Activated CD8-positive, alpha-beta memory T cell treated with anti-CD3 and anti-CD28 coated beads, Interleukin-2, amount 50 U/mL, for 24 hours (primary cell): Measurements from ENCODE around the gene TPK1.

Experiments used
- DNase-seq: peaks from one replicate; pipeline ENCODE4 v3.0.0-alpha.2; 2020; ENCODE audit errors: extremely low read depth

TPK1 gene

DNA sequence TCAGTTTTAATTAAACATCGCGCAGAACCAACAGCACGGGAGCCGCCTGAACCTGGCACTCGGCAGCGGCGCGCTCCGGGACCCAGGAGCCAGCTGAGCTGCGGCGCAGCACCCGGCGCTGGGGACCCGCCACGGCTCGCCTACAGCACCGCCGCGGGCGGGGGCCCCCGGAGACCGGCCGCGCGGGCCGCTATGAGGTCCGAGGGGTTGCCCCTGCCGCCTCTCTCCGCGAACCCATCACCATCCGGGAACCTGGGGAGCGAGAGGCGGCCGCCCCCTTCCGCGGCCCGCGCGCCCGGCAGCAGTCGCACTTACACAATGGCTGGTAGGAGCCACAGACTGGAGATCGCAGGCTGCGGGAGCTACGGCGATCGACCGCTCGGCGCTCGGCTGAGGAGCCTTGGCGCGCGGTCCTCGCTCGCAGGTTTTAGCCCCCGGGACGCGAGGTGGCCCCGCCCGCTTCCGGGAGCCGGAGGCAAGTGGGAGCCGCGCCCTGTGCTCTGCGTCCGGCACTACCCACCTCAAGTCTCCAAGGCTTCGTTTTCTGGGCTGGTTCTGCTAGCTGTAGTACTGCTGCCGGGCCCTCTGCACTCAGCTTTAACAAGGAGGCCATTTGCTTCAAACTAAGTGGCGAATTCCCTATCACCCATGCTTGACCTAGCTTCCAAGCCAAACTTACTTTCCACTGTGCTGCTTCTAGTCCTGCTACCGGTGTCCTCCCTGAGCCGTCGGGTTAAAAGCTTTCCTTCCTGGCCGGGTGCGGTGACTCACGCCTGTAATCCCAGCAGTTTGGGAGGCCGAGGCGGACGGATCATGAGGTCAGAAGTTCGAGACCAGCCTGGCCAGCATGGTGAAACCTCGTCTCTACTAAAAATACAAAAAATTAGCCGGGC is at the start of gene TPK1:
TPK1 (minus strand) TSS at position 402 of the 893 bp plus-strand sequence. CDS start 451 bp downstream, outside the sequence.
- peak; percentile 69 for DNase-seq

GRCh38 chr7:144885478-144885877 is 49.6 kb upstream of the TPK1 start:
- no peak for DNase-seq

- no peak for DNase-seq
Observed at GRCh38 chr7:144884896-144885295, 49.0 kb upstream of the TPK1 start.

DNA sequence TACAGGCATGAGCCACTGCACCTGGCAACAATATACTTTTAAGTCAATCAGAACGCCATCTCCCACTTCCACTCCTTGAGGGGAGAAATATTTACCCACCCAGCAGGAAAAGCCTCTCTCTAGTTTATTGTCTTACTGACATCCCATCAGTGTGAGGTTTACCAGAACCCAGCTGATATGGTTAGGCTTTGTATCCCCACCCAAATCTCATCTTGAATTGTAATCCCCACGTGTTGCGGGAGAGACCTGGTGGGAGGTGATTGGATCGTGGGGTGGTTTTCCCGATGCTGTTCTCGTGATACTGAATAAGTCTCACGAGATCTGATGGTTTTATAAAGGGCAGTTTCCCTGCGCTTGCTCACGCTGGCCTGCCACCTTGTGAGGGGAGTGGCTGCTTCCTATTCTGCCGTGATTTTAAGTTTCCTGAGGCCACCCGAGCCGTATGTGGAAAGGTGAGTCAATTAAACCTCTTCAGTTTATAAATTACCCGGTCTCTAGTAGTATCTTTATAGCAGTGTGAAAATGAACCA is 37.5 kb upstream of the TPK1 start:
- no peak for DNase-seq

GRCh38 chr7:144869082-144869481 is 33.2 kb upstream of the TPK1 start:
- no peak for DNase-seq

GRCh38 chr7:144866189-144866588 is 30.3 kb upstream of the TPK1 start:
- no peak for DNase-seq

- no peak for DNase-seq
Observed at GRCh38 chr7:144863320-144863647, 27.4 kb upstream of the TPK1 start.

DNA sequence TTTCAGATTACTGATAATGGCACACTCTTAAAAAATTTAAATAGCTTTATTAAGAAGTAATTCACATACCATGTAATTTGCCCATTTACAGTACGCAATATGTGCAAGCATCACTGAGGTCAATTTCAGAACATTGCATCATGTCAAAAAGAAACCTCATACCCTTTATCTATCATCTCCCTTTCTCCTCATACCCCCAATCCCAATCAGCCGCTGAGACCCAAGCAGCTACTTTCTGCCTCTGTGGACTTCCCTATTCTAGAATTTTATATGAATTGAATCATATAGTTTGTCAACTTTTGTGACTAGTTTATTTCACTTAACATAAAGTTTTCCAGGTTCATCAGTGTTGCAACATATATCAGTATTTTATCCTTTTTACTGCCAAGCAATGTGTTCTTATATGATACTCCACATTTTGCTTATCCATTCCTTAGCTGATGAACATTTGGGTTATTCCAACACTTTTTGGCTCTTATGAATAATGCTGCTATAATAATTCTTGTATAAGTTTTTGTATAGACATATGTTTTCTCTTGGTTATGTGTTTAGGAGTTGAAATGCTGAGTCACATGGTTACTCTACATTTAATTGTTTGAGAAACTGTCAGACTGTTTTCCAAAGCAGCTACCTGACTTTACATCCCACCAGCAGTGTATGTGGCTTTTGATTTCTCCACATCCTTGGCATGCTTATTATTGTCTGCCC is 26.9 kb upstream of the TPK1 start:
- no peak for DNase-seq

DNA sequence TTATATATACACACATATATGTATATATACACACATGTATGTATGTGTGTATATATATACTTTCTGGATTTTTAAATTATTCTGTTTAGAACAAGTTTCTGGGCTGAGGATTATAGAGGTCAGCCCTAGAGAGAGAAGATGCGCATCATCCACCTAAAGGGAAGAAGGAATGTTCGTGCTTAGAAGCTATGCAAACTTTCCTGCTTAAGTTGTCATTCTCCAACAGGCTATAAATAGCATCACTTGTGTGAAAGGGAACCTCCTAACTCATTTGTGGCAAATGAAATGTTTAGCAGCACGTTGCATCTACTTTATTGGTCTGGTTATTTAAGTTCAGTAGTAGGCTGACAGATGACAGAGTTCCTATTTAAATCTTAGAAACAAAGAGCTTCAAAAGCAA is 23.9 kb upstream of the TPK1 start:
- DNase-seq: no peak

DNA sequence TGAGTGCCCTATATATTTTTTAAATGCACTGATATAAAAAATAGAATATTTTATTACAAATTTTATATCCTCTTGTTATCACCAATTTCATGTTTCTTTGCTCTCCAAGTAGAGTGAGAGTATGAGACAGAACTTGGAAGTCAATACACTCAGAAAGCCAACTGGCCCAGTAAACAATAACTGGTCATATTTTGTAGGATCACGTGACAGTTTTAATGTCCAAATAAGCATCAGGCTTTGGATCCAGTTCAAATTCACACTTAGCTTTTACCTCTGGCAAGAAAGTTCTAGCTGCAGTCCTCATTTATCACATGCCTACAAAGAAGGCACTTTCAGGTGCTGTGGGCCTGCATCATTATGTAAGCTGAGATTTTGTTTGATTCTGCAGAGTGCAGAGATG is 21.6 kb upstream of the TPK1 start:
- DNase-seq: no peak

DNA sequence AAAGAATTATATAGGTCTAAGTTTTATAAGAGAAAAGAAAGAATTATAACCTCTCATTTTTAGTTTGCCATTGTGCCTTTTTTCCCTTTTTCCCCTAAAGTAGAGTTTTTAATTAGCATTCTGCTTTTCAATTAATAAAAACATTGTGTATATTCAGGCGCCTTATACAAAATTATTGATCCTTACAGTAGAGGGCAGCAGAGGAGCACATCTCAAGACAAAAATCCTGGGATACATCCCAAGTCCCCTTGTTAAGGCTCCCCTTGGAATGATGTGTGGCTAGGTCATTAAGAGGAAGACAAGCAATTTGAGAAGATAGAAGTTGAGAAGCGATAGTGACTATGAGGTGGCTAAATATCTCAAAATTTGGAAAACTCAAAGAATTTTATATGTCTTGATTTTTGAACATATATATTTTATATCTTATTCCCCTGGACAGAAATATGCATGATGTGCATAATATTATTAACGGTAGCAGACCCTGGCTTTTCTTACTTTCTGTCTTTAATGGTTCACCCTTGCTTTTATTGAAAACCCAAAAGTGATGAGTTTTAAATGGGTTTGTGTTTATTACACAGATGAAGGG is 19.1 kb upstream of the TPK1 start:
- DNase-seq: no peak

DNA sequence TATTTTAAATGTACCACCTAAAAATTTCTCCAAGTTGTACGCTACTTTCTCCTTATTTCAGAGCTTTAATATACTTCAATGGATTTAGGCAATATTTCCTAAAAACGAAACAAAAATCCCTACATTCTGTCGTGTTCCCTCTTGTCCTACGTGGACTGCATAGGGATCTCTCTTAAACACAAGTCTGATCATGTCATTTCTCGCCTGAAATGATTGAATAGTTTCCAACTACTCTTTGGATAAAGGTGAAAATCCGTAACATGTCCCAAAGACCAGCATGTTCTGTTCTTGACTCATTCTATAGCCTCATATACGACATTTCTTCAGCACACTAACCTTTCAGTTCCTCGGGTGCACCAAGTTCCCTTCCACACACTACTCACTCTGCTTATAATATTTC is 17.7 kb upstream of the TPK1 start:
- DNase-seq: no peak

GRCh38 chr7:144848078-144848477 is 12.2 kb upstream of the TPK1 start:
- no peak for DNase-seq

GRCh38 chr7:144842377-144842851 is 6.6 kb upstream of the TPK1 start:
- DNase-seq: no peak

GRCh38 chr7:144836545-144836842 is 641 bp upstream of the TPK1 start:
- no peak for DNase-seq

DNA sequence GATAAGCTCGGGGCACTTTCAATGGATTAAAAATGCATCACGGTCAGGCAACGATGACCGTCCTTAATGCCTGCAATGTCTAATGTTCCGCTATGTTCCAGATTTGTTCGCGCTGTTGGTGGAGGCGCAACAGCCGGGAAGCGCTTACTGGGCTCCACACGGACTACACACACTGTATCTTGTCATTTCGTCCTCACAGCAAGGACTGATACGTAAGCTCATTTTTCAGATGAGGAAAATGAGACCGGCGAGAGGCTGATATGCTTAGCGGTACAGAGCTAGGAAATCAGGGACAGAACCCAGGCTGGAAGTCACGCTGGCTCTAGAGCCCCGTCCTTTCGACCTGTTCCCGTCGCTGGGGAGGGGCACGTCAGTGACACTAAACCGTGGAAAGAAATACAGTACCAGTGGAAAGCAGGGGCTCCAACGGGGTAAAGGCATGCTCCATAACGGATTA is 670 bp downstream of the TPK1 start:
- DNase-seq: no peak

DNA sequence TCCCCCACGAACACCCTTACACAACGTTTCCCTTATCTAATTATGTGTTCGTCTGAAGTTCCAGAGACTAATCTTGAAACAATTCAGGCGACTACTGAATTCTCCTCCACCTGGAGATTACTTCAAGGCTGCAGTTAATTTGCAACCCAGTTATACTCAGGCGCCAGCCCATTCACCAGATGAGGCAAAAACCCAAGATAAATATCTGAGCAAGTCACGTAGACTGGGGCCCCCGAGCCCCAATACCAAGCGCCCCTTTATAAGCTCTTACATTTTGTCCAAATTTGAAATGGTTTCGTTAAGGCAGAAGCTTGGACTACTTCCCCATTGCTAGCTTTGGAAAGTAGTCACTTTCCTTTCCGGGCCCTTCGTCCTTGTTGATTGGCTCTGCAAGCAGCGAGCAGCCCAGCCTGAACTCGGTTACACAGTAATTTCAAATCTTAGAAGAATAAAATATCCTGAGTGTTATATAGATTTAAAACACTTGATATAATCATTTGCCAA is 1.2 kb downstream of the TPK1 start:
- DNase-seq: no peak

- DNase-seq: no peak
Observed at GRCh38 chr7:144830811-144831210, 5.0 kb downstream of the TPK1 start.

GRCh38 chr7:144830024-144830785 is 5.6 kb downstream of the TPK1 start:
- no peak for DNase-seq

DNA sequence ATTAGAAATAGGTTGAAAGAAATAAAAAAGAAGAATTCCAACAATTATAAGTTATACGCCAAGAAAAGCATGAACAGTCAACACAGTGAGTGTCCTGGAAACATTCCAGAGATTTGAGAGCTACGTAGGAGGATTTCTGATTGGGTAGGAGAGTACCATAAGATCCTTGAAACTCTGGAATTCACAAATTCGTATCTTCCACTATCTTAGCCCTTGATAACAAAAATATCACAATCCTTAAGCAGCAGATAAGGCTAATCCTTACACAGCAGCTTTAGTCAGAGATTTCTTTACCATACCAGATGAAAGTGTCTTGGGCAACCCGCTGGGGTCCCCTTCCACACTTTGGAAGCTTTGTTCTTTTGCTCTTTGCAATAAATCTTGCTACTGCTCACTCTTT is 8.2 kb downstream of the TPK1 start:
- DNase-seq: no peak

GRCh38 chr7:144826208-144826607 is 9.6 kb downstream of the TPK1 start:
- no peak for DNase-seq

- DNase-seq: no peak
Observed at GRCh38 chr7:144824360-144824759, 11.5 kb downstream of the TPK1 start.
